Mucosa of rectum (tissue), 2 donors: ENCODE measurements around the gene DTX2.
"Not testable (repeated sequence)": the region's sequence is repeated elsewhere in the genome, so short reads cannot be mapped to it uniquely, and the experiment has no call there.

Source experiments
- H3K27ac ChIP-seq, 2 donors: one replicate each; pipeline ENCODE4 v1.7.0; 2013; ENCODE audit warnings: inconsistent platforms in 2 of 2, low read depth in 2 of 2, low read length in 2 of 2
- H3K27me3 ChIP-seq, 2 donors: one replicate each; pipeline ENCODE4 v1.7.0; 2013; ENCODE audit warnings: low read length in 2 of 2; ENCODE audit not compliant: control insufficient read depth in 2 of 2, insufficient read depth in 2 of 2
- H3K36me3 ChIP-seq, 2 donors: one replicate each; pipeline ENCODE4 v1.7.0; 2013; ENCODE audit warnings: low read length in 2 of 2; ENCODE audit not compliant: control insufficient read depth in 2 of 2, insufficient read depth in 2 of 2
- H3K4me1 ChIP-seq, 2 donors: one replicate each; pipeline ENCODE4 v1.7.0; 2013; ENCODE audit warnings: low read length in 2 of 2, mild to moderate bottlenecking in 1 of 2; ENCODE audit not compliant: control insufficient read depth in 2 of 2, insufficient read depth in 2 of 2
- H3K4me3 ChIP-seq, 2 donors: one replicate each; pipeline ENCODE4 v1.7.0; 2013; ENCODE audit warnings: low read length in 2 of 2
- H3K9ac ChIP-seq, 2 donors: one replicate each; pipeline ENCODE4 v1.7.0; 2013; ENCODE audit warnings: low read length in 2 of 2, low read depth in 1 of 2, mild to moderate bottlenecking in 1 of 2
- H3K9me3 ChIP-seq, 2 donors: one replicate each; pipeline ENCODE4 v1.7.0; 2013; ENCODE audit warnings: low read length in 2 of 2; ENCODE audit not compliant: control insufficient read depth in 2 of 2
- donor health status: healthy.
- donor health status: Normal muscosa, but diverticular disease.

The DTX2 gene

GRCh38 chr7:76549855-76550248 lies 88.3 kb downstream of the DTX2 start:
- peak overlapping the region; percentile 74 to 85 for H3K9ac ChIP-seq

GRCh38 chr7:76551992-76552391 lies 90.5 kb downstream of the DTX2 start:
- not testable (repeated sequence) for H3K9ac ChIP-seq, H3K9me3 ChIP-seq, H3K4me1 ChIP-seq, H3K4me3 ChIP-seq, H3K27me3 ChIP-seq, H3K36me3 ChIP-seq, H3K27ac ChIP-seq

More at GRCh38 chr7:76549855-76550248, 88.3 kb downstream of the DTX2 start:
- H3K4me1 ChIP-seq, H3K36me3 ChIP-seq, H3K9me3 ChIP-seq, H3K27me3 ChIP-seq: not testable (repeated sequence)
- H3K4me3 ChIP-seq: peak overlapping the region; percentile 74 to 75
- peak overlapping the region; percentile 84 to 85 for H3K27ac ChIP-seq
